Left ventricle myocardium inferior (tissue), 1 donor: ENCODE data around the gene ADAMTS4. TPM values are rescaled to one million over a fixed set of nuclear protein-coding genes. Genes with fewer than 3 reads are reported as not detected.

Experiments used
- DNase-seq: peaks from one replicate; pipeline ENCODE4 v3.0.0-alpha.2; 2020
- H3K27ac ChIP-seq: fragments of 200-600 bp; replicated peaks from 2 replicates; pipeline ENCODE4 v1.8.0; 2021
- H3K27me3 ChIP-seq: fragments of 200-600 bp; 2 replicates; pipeline ENCODE4 v1.8.0; 2021; ENCODE audit warnings: low read depth
- H3K36me3 ChIP-seq: fragments of 200-600 bp; 2 replicates; pipeline ENCODE4 v1.8.0; 2021
- H3K4me1 ChIP-seq: fragments of 200-600 bp; 2 replicates; pipeline ENCODE4 v1.8.0; 2021
- H3K4me3 ChIP-seq: fragments of 200-600 bp; 2 replicates; pipeline ENCODE4 v1.8.0; 2021; ENCODE audit warnings: mild to moderate bottlenecking, moderate library complexity
- H3K9me3 ChIP-seq: fragments of 200-600 bp; replicated peaks from 2 replicates; pipeline ENCODE4 v1.8.0; 2021
- CTCF ChIP-seq: fragments of 200-600 bp; IDR thresholded peaks from 2 replicates; pipeline ENCODE4 v1.8.0; 2021; ENCODE audit warnings: antibody characterized with exemption, mild to moderate bottlenecking, borderline replicate concordance
- intact Hi-C: fragments of 100-400 bp; cut with micrococcal nuclease; formaldehyde crosslinking; loops from one replicate; pipeline ENCODE4 v1.11.0; 2022
- total RNA-seq: library from RNA; stranded (reverse); fragmentation: NEBNext Ultra II Directional; extraction: Animal tissue kit (Norgen Biotek cat#: 25700); gene quantifications from one replicate; pipeline ENCODE4 v1.2.1, GENCODE V29; 2021
- donor health status: DM: no; HTN: yes; CAD: no; lungs with severe emphysema.

The ADAMTS4 gene
- total RNA-seq, 1 donor from 2014 or later = 14.1 TPM

- no peaks in the 10 kb centered on the region for H3K9me3 ChIP-seq
- no peak overlapping the region for H3K4me3 ChIP-seq
- peaks cover 27% of the 10 kb centered on the region for H3K4me1 ChIP-seq
- TF ChIP-seq CTCF = no peak
- peaks cover 10% of the 10 kb centered on the region for H3K36me3 ChIP-seq
- intact Hi-C loops = loop anchor here (10.0 kb wide), 1 partner anchor 161 kb away; no protein-coding TSS in a partner anchor
- no peak for DNase-seq
- no peaks in the 10 kb centered on the region for H3K27me3 ChIP-seq
- no peak overlapping the region for H3K27ac ChIP-seq
Measured at GRCh38 chr1:161223805-161224694, 25.2 kb upstream of the ADAMTS4 start.

DNA sequence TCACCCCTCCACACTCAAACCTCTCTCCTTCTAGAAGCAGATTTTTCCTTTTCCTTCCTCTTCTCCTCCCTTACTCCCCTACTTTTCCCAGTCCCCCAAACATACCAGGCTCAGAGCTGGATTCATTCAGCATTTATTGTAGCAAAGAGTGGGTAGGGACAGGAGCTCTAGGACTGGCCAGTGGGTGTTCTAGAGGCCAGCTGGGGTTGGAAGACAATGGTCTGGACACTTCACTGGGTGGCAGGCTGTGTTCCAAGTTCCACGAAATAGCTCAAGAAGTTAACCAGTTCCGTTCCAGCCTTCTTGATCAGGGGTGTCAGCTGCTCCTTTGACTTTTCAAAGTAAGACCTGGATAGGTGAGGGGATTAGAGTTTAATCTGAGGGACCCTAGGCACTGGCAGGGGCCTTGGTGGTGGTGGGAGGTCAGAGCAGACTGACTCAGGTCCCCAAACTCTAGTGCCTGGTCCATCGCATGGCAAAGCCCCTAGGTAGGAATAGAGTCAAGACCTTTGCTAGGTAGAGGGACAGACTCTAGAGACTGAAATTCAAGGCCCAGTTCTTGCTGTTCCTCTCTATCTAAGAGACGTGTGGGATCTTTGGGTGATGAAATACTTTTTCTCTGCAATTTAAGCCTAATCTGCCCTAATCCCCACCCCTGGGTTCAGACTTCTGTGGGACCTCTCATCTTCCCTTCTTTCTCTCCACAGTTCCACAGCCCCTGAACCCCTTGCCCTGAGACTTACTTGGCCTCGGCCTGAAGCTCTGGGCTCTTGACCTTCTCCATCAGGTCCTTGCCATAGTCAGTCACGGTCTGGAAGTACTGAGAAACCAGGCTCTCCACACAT lies 23.5 kb upstream of the ADAMTS4 start:
- H3K27ac ChIP-seq = no peak overlapping the region
- no peaks in the 10 kb centered on the region for H3K9me3 ChIP-seq
- peaks cover 23% of the 10 kb centered on the region for H3K4me1 ChIP-seq
- no peaks in the 10 kb centered on the region for H3K36me3 ChIP-seq
- DNase-seq = no peak
- intact Hi-C loops = loop anchor here (10.0 kb wide), 1 partner anchor 162 kb away; no protein-coding TSS in a partner anchor
- no peaks in the 10 kb centered on the region for H3K27me3 ChIP-seq
- TF ChIP-seq CTCF = no peak
- H3K4me3 ChIP-seq = no peak overlapping the region

DNA sequence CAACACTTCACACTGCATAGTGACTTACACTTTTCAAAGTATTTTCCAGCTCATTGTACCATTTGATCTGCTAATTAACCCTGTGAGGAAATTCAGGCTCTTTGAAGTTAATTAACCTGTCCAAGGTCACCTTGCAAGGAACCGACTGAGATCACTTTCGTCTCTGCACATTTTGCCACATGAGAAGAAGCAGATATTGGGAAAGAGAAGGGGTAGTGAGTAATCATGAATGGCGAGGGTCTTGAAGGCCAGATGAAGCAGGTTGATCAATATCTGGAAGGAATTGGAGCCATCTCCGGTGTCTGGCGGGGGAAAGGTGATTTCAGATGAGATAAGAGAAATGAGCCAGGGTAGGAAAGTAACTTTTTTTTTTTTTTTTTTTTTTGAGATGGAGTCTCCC lies 21.1 kb upstream of the ADAMTS4 start:
- Histone ChIP-seq H3K4me1 (peaks cover 13% of the 10 kb centered on the region), H3K9me3 (no peaks in the 10 kb centered on the region), H3K4me3 (no peak overlapping the region), H3K27me3 (no peaks in the 10 kb centered on the region), H3K27ac (no peak overlapping the region), H3K36me3 (peaks cover under 1% of the 10 kb centered on the region)
- no peak for DNase-seq
- no peak for TF ChIP-seq CTCF
- intact Hi-C loops = loop anchor here (10.0 kb wide), 1 partner anchor 165 kb away; no protein-coding TSS in a partner anchor

DNA sequence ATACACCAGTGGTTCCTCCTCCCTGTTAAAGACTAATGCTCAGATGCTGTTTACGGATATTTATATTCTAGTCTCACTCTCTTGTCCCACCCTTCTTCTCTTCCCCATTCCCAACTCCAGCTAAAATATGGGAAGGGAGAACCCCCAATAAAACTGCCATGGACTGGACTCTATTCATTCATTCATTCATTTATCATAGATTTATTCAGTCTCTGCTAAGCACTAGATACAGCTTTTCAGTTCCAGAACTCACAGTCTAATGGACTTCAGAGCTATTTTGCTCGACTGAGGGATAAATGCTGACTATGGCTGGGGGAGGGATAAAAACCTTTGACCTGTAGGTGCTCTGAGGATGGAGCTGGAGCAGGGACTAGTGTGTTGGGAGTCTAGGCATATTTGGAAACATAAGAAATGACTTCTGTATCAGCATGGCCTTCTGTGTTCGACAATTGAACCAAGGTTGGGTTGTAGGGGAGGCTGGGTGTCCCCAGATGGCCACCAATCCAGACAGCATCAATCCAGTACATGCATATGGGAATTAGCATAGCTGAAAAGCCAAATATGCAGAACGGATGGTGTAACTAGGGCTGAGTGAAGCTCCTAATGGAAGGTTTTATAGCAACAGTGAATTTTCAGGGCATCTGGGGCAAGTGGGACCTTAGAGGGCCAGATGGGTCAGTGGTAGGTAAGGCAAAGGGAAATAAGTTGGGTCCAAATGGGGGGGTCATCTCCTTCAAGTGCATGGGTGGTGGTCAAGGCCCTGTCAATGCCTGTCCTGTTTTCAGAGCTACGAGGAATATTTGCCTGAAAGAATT lies 20.4 kb upstream of the ADAMTS4 start:
- no peak for DNase-seq
- Histone ChIP-seq H3K27me3 (no peaks in the 10 kb centered on the region), H3K4me3 (no peak overlapping the region), H3K9me3 (no peaks in the 10 kb centered on the region), H3K4me1 (peaks cover 11% of the 10 kb centered on the region), H3K27ac (no peak overlapping the region), H3K36me3 (peaks cover 8% of the 10 kb centered on the region)
- TF ChIP-seq CTCF = no peak
- intact Hi-C loops = no loop called here
